K562 (cell line): ENCODE data around the gene TRAF3IP1. TPM values are rescaled to one million over a fixed set of nuclear protein-coding genes. Genes with fewer than 3 reads are reported as not detected.

Source experiments
- ATAC-seq: fragments of 200-7000 bp; cut with Tn5 transposase; 3 replicates; pipeline ENCODE4 v1.9.1; 2020; ENCODE audit warnings: moderate library complexity
- BruUV-seq: library from RNA; stranded (reverse); fragments of 400-500 nt; replicated peaks from 2 replicates; lab custom pipeline; 2021; lab: Mats Ljungman, UMichigan
- CTCF ChIA-PET: fragments of 300-600 bp; formaldehyde crosslinking; extraction: SDS; loops from one replicate; lab custom pipeline; 2021; ENCODE audit warnings: low intra/inter-chr PET ratio; lab: Yijun Ruan, JAX
- POLR2A ChIA-PET: fragments of 300-600, 350-650 bp; sonication (Branson Sonifier 250); formaldehyde crosslinking; extraction: SDS; loops from one replicate; lab custom pipeline; 2021; ENCODE audit warnings: antibody characterized with exemption, inconsistent platforms; lab: Yijun Ruan, JAX
- DNase-seq, 4 experiments: peaks; one replicate each; pipeline versions ENCODE4 v3.0.0 to v3.0.0-alpha.2; 2011 to 2018; ENCODE audit warnings: low spot score in 3 of 4, mixed read lengths in 3 of 4; ENCODE audit errors: extremely low read depth in 1 of 4
- FAIRE-seq: peaks from 2 replicates; lab custom pipeline; 2011; peaks lifted over from hg19 to GRCh38; lab: Jason Lieb, UNC
- H2AFZ ChIP-seq: 2 replicates; pipeline ENCODE4 v1.6.0; 2011; ENCODE audit warnings: low read depth, low read length, control low read depth, inconsistent platforms
- H3K27ac ChIP-seq: fragments of 200-600 bp; 3 replicates; pipeline ENCODE4 v1.8.0; 2011; ENCODE audit warnings: low read depth, mild to moderate bottlenecking, control low read depth, inconsistent platforms, low read length, moderate library complexity, mixed read lengths; ENCODE audit errors: extremely low read depth
- H3K27me3 ChIP-seq, 2 experiments: fragments of 300-600 bp in 1 of 2; 2 replicates in 1 of 2; 3 replicates in 1 of 2; pipeline versions ENCODE4 v1.6.0 to v1.8.0; 2011; ENCODE audit warnings: inconsistent platforms in 2 of 2, low read length in 2 of 2, mild to moderate bottlenecking in 1 of 2, mixed read lengths in 1 of 2, moderate library complexity in 1 of 2; ENCODE audit not compliant: control insufficient read depth in 2 of 2, insufficient read depth in 2 of 2
- H3K36me3 ChIP-seq: fragments of 300-600 bp; 3 replicates; pipeline ENCODE4 v1.8.0; 2011; ENCODE audit warnings: mild to moderate bottlenecking, low read length, inconsistent platforms; ENCODE audit not compliant: control insufficient read depth, insufficient read depth
- H3K4me1 ChIP-seq, 2 experiments: fragments of 200-600 bp in 1 of 2; replicated peaks in 1 of 2; 2 replicates in 1 of 2; 3 replicates in 1 of 2; pipeline versions ENCODE4 v1.5.1 to v1.8.0; 2011; ENCODE audit warnings: inconsistent platforms in 2 of 2, low read length in 2 of 2, mild to moderate bottlenecking in 1 of 2, mixed read lengths in 1 of 2, moderate library complexity in 1 of 2; ENCODE audit not compliant: control insufficient read depth in 2 of 2, insufficient read depth in 2 of 2
- H3K4me2 ChIP-seq: 2 replicates; pipeline ENCODE4 v1.6.1; 2011; ENCODE audit warnings: low read length, control low read depth, inconsistent platforms, mixed read lengths; ENCODE audit not compliant: insufficient read depth
- H3K4me3 ChIP-seq: fragments of 200-600 bp; sonication (generic), shearing (Covaris generic); 2 replicates; pipeline ENCODE4 v1.5.1; 2016; ENCODE audit warnings: control low read depth, inconsistent platforms
- H3K79me2 ChIP-seq: fragments of 200-600 bp; 3 replicates; pipeline ENCODE4 v1.8.0; 2011; ENCODE audit warnings: low read length, inconsistent platforms; ENCODE audit not compliant: control insufficient read depth, insufficient read depth
- H3K9ac ChIP-seq, 2 experiments: 2 replicates each; pipeline versions ENCODE4 v1.6.0 to v1.6.1; 2011; ENCODE audit warnings: low read depth in 2 of 2, low read length in 2 of 2, control low read depth in 1 of 2, inconsistent platforms in 1 of 2, mild to moderate bottlenecking in 1 of 2, mixed read lengths in 1 of 2; ENCODE audit not compliant: insufficient read depth in 1 of 2
- H3K9me1 ChIP-seq: one replicate; pipeline ENCODE4 v1.6.0; 2011; ENCODE audit warnings: inconsistent platforms, mild to moderate bottlenecking, low read length, moderate library complexity; ENCODE audit not compliant: control insufficient read depth, insufficient read depth
- H3K9me3 ChIP-seq: replicated peaks from 2 replicates; pipeline ENCODE4 v1.5.1; 2011; ENCODE audit warnings: low read depth, low read length, inconsistent platforms; ENCODE audit not compliant: control insufficient read depth, insufficient read depth
- H4K20me1 ChIP-seq: replicated peaks from 2 replicates; pipeline ENCODE4 v1.6.1; 2011; ENCODE audit warnings: low read length, inconsistent platforms, mixed read lengths; ENCODE audit not compliant: control insufficient read depth, insufficient read depth
- CEBPG ChIP-seq, 3 experiments: fragments of 200-800 bp in 1 of 3; sonication (Bioruptor generic) in 1 of 3; sonication (generic) in 1 of 3; formaldehyde crosslinking in 1 of 3; IDR thresholded peaks in 2 of 3; conservative IDR thresholded peaks in 1 of 3; 2 replicates each; pipeline versions ENCODE4 v1.6.1 to v1.8.0; 2016 to 2022; ENCODE audit warnings: missing compliant biosample characterization in 2 of 3, missing genetic modification characterization in 2 of 3, mild to moderate bottlenecking in 1 of 3, missing genetic modification reagents in 1 of 3
- HDAC2 ChIP-seq: fragments of 450-650 bp; IDR thresholded peaks from 2 replicates; pipeline ENCODE4 v1.6.1; 2016; ENCODE audit warnings: mild to moderate bottlenecking
- IRF9 ChIP-seq: fragments of 450-650 bp; IDR thresholded peaks from 2 replicates; pipeline ENCODE4 v1.6.1; 2016; ENCODE audit warnings: missing biosample characterization, missing genetic modification characterization
- PHB ChIP-seq: fragments of 250-450 bp; sonication (Bioruptor Pico); IDR thresholded peaks from 2 replicates; pipeline ENCODE4 v1.5.0; 2021
- PRDM10 ChIP-seq: fragments of 450-650 bp; IDR thresholded peaks from 2 replicates; pipeline ENCODE4 v1.6.1; 2018; ENCODE audit not compliant: partially characterized antibody
- SRF ChIP-seq, 2 experiments: fragments of 250-450, 450-650 bp in 1 of 2; sonication (Bioruptor Pico) in 1 of 2; sonication (generic) in 1 of 2; formaldehyde crosslinking; IDR thresholded peaks; 2 replicates each; pipeline versions ENCODE4 v1.5.0 to v1.5.1; 2020 to 2022; ENCODE audit warnings: mild to moderate bottlenecking in 1 of 2, missing genetic modification reagents in 1 of 2
- TEAD2 ChIP-seq: fragments of 450-650 bp; IDR thresholded peaks from 2 replicates; pipeline ENCODE4 v1.6.1; 2016; ENCODE audit warnings: missing genetic modification characterization, control low read depth, missing compliant biosample characterization
- ZNF639 ChIP-seq, 2 experiments: fragments of 200-800 bp in 1 of 2; sonication (Bioruptor generic) in 1 of 2; sonication (generic) in 1 of 2; formaldehyde crosslinking in 1 of 2; IDR thresholded peaks in 1 of 2; conservative IDR thresholded peaks in 1 of 2; 2 replicates each; pipeline versions ENCODE4 v1.5.0 to v1.6.1; 2016 to 2020; ENCODE audit warnings: missing compliant biosample characterization in 1 of 2, missing genetic modification characterization in 1 of 2, missing genetic modification reagents in 1 of 2
- ZNF717 ChIP-seq: fragments of 250-450 bp; sonication (Bioruptor Pico); IDR thresholded peaks from 2 replicates; pipeline ENCODE4 v1.5.0; 2021
- WGBS: fragments of 100-300 bp; shearing (Covaris generic); methylation state at CpG from one replicate; pipeline ENCODE4 v1.1.6; 2016; ENCODE audit warnings: low coverage, mixed read lengths; ENCODE audit not compliant: insufficient coverage; ENCODE audit errors: missing lambda C conversion rate; 5-methylcytosine and 5-hydroxymethylcytosine counted together
- in situ Hi-C: fragments of 300-500 bp; cut with MboI; formaldehyde crosslinking; loops from 4 replicates; pipeline ENCODE4 v1.15.0; 2018; ENCODE audit warnings: inconsistent platforms, mixed read lengths
- intact Hi-C: fragments of 100-400 bp; cut with micrococcal nuclease; formaldehyde crosslinking; loops from 2 replicates; pipeline ENCODE4 v1.14.2; 2022
- polyA plus RNA-seq, 8 experiments: library from polyadenylated mRNA; depleted of rRNA in 4 of 8; stranded (reverse) in 5 of 8; unstranded in 3 of 8; fragments of >200 nt; fragmentation: Nextera tagmentation in 2 of 8; fragmentation: Illumina TruSeq in 1 of 8; extraction: Ambion mirVana in 2 of 8; extraction: Trizol in 1 of 8; gene quantifications; 2 replicates each; pipeline versions ENCODE4 v1.2.1 to v1.2.3, GENCODE V29; 2011 to 2014; ENCODE audit warnings: inconsistent platforms in 1 of 8, missing spikeins in 1 of 8
- total RNA-seq, 7 experiments: library from RNA; depleted of rRNA in 6 of 7; stranded (reverse); fragments of >200 nt in 6 of 7; fragmentation: Illumina TruSeq in 2 of 7; extraction: Trizol in 2 of 7; gene quantifications; 2 replicates each; pipeline versions ENCODE4 v1.2.1 to v1.2.3, GENCODE V29; 2011 to 2021; ENCODE audit warnings: low replicate concordance in 1 of 7

TRAF3IP1 gene
- total and polyA plus RNA-seq, 9 of the 15 experiments (the other 6 are each of a cell fraction or from before 2014, with no cell fraction given) = 1.3 to 7.4 (median 3.4) TPM

- WGBS = 90% methylated on average over 4 of the region's 6 CpGs
- H3K27ac ChIP-seq = no peak overlapping the region
- no peaks in the 10 kb centered on the region for H4K20me1 ChIP-seq
- no peak overlapping the region for H3K4me3 ChIP-seq
- H3K9me1 ChIP-seq = no peaks in the 10 kb centered on the region
- FAIRE-seq (no peak), ATAC-seq (no peak), DNase-seq (no peak)
- intact Hi-C loops = no loop called here
- no peak for TF ChIP-seq IRF9
- no peak for TF ChIP-seq CEBPG (CRISPR knock-in tag; IDR thresholded peaks at IDR 0.05)
- no peak for TF ChIP-seq CEBPG (tag; conservative IDR thresholded peaks at IDR 0.05 in 1 of 2, IDR thresholded peaks at IDR 0.05 in 1 of 2)
- TF ChIP-seq TEAD2 (tag) = no peak
- TF ChIP-seq ZNF639 (CRISPR knock-in tag; conservative IDR thresholded peaks at IDR 0.05 in 1 of 2, IDR thresholded peaks at IDR 0.05 in 1 of 2) = no peak
- TF ChIP-seq PRDM10 = no peak
- TF ChIP-seq HDAC2 = no peak
- no peak for TF ChIP-seq ZNF717 (CRISPR knock-in tag)
- no peak for TF ChIP-seq PHB
- no peak for TF ChIP-seq SRF (CRISPR knock-in tag; IDR thresholded peaks at IDR 0.05)
- no peak overlapping the region for H3K4me2 ChIP-seq
- H3K4me1 ChIP-seq = peaks cover 0 to 20% of the 10 kb centered on the region in 2 experiments; a peak in 2 of 5 replicates
- no peaks in the 10 kb centered on the region for H3K27me3 ChIP-seq
- H3K79me2 ChIP-seq = peaks cover 13% of the 10 kb centered on the region
- ChIA-PET CTCF (no interaction called here), POLR2A (no interaction called here)
- H3K36me3 ChIP-seq = peaks cover 23% of the 10 kb centered on the region; the same call in 1 of the 3 replicates
- no peak overlapping the region for H2AFZ ChIP-seq
- in situ Hi-C loops = no loop called here
- no peaks in the 10 kb centered on the region for H3K9me3 ChIP-seq
- no peak overlapping the region for H3K9ac ChIP-seq
- no TSS peak for BruUV-seq
Measured at GRCh38 chr2:238279324-238279682, 41.0 kb upstream of the TRAF3IP1 start.
